Measurements from ENCODE around the gene DOCK7.

DNA sequence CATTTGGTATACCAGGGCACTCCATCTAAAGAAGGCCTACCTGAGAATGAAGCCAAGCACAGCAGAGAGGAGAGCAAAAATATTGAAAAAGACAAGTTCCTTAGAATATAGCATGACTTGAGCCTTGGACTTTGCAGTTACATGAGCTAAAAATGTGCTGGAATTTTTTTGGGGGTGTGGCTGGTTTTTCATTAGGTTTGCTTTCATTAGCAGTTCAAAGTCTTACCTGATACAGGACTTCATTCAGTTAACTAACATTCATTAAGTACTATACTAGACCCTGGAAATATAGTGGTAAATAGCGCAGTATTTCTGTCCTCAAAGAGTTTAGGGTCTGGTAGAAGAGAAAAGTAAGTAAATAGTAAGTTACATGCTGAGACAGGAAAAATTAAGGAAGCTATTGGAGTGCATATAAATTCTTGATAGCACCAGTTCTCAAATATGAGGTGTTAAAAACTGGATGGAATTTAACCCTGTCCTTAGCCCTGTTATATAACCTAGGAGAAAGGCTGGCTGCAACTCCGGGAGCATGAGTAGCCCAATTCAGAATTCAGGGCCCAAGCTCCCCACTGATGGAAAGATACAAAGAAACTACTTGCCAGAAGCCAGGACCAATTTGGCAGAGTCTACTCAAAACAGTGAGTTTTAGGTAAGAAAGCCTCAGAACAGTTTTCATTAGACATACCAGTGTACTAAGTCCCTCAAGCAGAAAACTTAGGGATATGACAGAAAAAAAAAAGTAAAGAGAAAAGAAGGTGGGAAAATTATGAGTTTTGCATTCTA, 3.1 kb upstream of the DOCK7 start:
- no peak for TF ChIP-seq EZH2 (IDR thresholded peaks at IDR 0.05; ENCODE audit: borderline replicate concordance, low read length)
- TF ChIP-seq, protein P1, sequence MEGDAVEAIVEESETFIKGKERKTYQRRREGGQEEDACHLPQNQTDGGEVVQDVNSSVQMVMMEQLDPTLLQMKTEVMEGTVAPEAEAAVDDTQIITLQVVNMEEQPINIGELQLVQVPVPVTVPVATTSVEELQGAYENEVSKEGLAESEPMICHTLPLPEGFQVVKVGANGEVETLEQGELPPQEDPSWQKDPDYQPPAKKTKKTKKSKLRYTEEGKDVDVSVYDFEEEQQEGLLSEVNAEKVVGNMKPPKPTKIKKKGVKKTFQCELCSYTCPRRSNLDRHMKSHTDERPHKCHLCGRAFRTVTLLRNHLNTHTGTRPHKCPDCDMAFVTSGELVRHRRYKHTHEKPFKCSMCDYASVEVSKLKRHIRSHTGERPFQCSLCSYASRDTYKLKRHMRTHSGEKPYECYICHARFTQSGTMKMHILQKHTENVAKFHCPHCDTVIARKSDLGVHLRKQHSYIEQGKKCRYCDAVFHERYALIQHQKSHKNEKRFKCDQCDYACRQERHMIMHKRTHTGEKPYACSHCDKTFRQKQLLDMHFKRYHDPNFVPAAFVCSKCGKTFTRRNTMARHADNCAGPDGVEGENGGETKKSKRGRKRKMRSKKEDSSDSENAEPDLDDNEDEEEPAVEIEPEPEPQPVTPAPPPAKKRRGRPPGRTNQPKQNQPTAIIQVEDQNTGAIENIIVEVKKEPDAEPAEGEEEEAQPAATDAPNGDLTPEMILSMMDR (conservative IDR thresholded peaks at IDR 0.05 in 1 of 2, IDR thresholded peaks at IDR 0.05 in 1 of 2; ENCODE audit: extremely low read depth in 1 of 2, insufficient read depth in 1 of 2, low read depth in 1 of 2, low read length in 2 of 2): no peak

Data from mammary epithelial cell (primary cell).